Measurements from ENCODE around the gene MEGF6. TPM values are rescaled to one million over a fixed set of nuclear protein-coding genes. Genes with fewer than 3 reads are reported as not detected.

Gene MEGF6
- total RNA-seq, 1 experiment from 2014 or later, result 21.3 TPM

GRCh38 chr1:3530926-3531818, 80.1 kb downstream of the MEGF6 start:
- no peaks in the 10 kb centered on the region for H3K79me1 ChIP-seq (ENCODE audit: insufficient read depth, low read depth, low read length, poor library complexity, severe bottlenecking)
- H3K4ac ChIP-seq (ENCODE audit: low read depth, low read length), result no peak overlapping the region
- no peak overlapping the region for H2BK5ac ChIP-seq (ENCODE audit: insufficient read length, low read length)
- H3K27me3 ChIP-seq (ENCODE audit: insufficient read depth, low read length), result no peaks in the 10 kb centered on the region; the same call in 1 of the 2 replicates
- no peak overlapping the region for H3K14ac ChIP-seq (ENCODE audit: insufficient read depth, low read length)
- no CpG with 5 or more reads among the region's 96 CpGs for WGBS (ENCODE audit: extremely low coverage, insufficient read length, low lambda C conversion rate)
- H3K79me2 ChIP-seq (ENCODE audit: insufficient read depth, low read length), result no peaks in the 10 kb centered on the region
- no peaks in the 10 kb centered on the region for H3K9me3 ChIP-seq (ENCODE audit: control insufficient read depth, low read depth, low read length)
- H3K27ac ChIP-seq (ENCODE audit: insufficient read length, low read depth, low read length), result no peak overlapping the region
- H4K5ac ChIP-seq (ENCODE audit: insufficient read length, low read depth, low read length), result peak overlapping the region; percentile 11
- Mint-ChIP-seq H3K9me3 (no peaks in the 10 kb centered on the region; a peak in 1 of 5 replicates), H3K36me3 (ENCODE audit: insufficient read depth in 1 of 3, low read depth in 3 of 3) (no peaks in the 10 kb centered on the region; a peak in 3 of 7 replicates), H3K4me3 (peak overlapping the region; percentile 70 to 83), H3K4me1 (peaks cover 8 to 24% of the 10 kb centered on the region in 2 experiments), H3K27me3 (ENCODE audit: low read depth) (peaks cover 41% of the 10 kb centered on the region), H3K27ac (peak overlapping the region in 2 of 3 experiments; percentile 73 to 86; a peak in 2 of 7 replicates)
- no peak overlapping the region for H3T11ph ChIP-seq (ENCODE audit: low read length)
- H4K91ac ChIP-seq (ENCODE audit: insufficient read length, low read depth, low read length), result no peak overlapping the region
- no peak overlapping the region for H3K23ac ChIP-seq (ENCODE audit: insufficient read length, low read depth, low read length)
- H4K20me1 ChIP-seq (ENCODE audit: control insufficient read depth, insufficient read depth, insufficient read length), result no peaks in the 10 kb centered on the region
- peak overlapping the region; percentile 91 for H3K18ac ChIP-seq (ENCODE audit: insufficient read length, low read depth, low read length)
- no peak overlapping the region for H2BK120ac ChIP-seq (ENCODE audit: low read depth, low read length, poor library complexity, severe bottlenecking)
- H3K4me1 ChIP-seq (ENCODE audit: insufficient read depth, low read length), result no peaks in the 10 kb centered on the region; the same call in 1 of the 2 replicates
- peak overlapping the region; percentile 64 for H3K9ac ChIP-seq (ENCODE audit: extremely low read depth, insufficient read length, low read length)
- H3K56ac ChIP-seq (ENCODE audit: insufficient read length, low read depth, low read length), result no peak overlapping the region
- H3K4me2 ChIP-seq (ENCODE audit: insufficient read depth, insufficient read length, low read length), result peak overlapping the region; percentile 81
- peak; percentile 92 for DNase-seq
- H4K8ac ChIP-seq (replicated peaks; ENCODE audit: insufficient read length, low read depth, low read length), result no peak overlapping the region
- no peak overlapping the region for H2BK12ac ChIP-seq (ENCODE audit: insufficient read length, low read depth, low read length)
- H2BK20ac ChIP-seq (ENCODE audit: low read depth, low read length, poor library complexity, severe bottlenecking), result no peak overlapping the region
- no peak for TF ChIP-seq CTCF (conservative IDR thresholded peaks at IDR 0.05)
- no peak overlapping the region for H2AFZ ChIP-seq (ENCODE audit: low read length)
- no peak overlapping the region for H2AK5ac ChIP-seq (ENCODE audit: insufficient read length, low read length)
- no peak overlapping the region for H2BK15ac ChIP-seq (ENCODE audit: low read depth, low read length)
- peaks cover 3% of the 10 kb centered on the region for H3K23me2 ChIP-seq (ENCODE audit: insufficient read length, low read depth, low read length, poor library complexity, severe bottlenecking)
